ENCODE data around the gene CERCAM. TPM values are rescaled to one million over a fixed set of nuclear protein-coding genes. Genes with fewer than 3 reads are reported as not detected.
"Not testable (repeated sequence)": the region's sequence is repeated elsewhere in the genome, so short reads cannot be mapped to it uniquely, and the experiment has no call there.

CERCAM gene
- polyA plus RNA-seq, 1 donor from 2014 or later, result 0.34 TPM

- peaks cover 8% of the 10 kb centered on the region for H3K27me3 Mint-ChIP-seq
- H3K36me3 Mint-ChIP-seq, result no peaks in the 10 kb centered on the region
- no peak overlapping the region for H3K27ac Mint-ChIP-seq
- H3K4me3 Mint-ChIP-seq, result no peak overlapping the region
- no peaks in the 10 kb centered on the region for H3K4me1 Mint-ChIP-seq
- H3K9me3 Mint-ChIP-seq, result no peaks in the 10 kb centered on the region
These were observed 15.4 kb upstream of the CERCAM start for GRCh38 chr9:128405077-128405779.

GRCh38 chr9:128405780-128406171, 14.9 kb upstream of the CERCAM start:
- Mint-ChIP-seq H3K4me1 (no peaks in the 10 kb centered on the region), H3K27me3 (peaks cover 8% of the 10 kb centered on the region), H3K36me3 (no peaks in the 10 kb centered on the region), H3K4me3 (no peak overlapping the region), H3K9me3 (no peaks in the 10 kb centered on the region), H3K27ac (no peak overlapping the region)

- H3K36me3 Mint-ChIP-seq, result no peaks in the 10 kb centered on the region
- H3K4me1 Mint-ChIP-seq, result no peaks in the 10 kb centered on the region
- peaks cover 10% of the 10 kb centered on the region for H3K27me3 Mint-ChIP-seq
- no peak overlapping the region for H3K27ac Mint-ChIP-seq
- H3K9me3 Mint-ChIP-seq, result no peaks in the 10 kb centered on the region
- H3K4me3 Mint-ChIP-seq, result no peak overlapping the region
These were observed 13.7 kb upstream of the CERCAM start for GRCh38 chr9:128406848-128407391.

- H3K36me3 Mint-ChIP-seq, result no peaks in the 10 kb centered on the region
- H3K27ac Mint-ChIP-seq, result no peak overlapping the region
- peaks cover 15% of the 10 kb centered on the region for H3K27me3 Mint-ChIP-seq
- peaks cover 0 to 2% (median 2%) of the 10 kb centered on the region in 3 donors for H3K4me1 Mint-ChIP-seq
- no peak overlapping the region for H3K4me3 Mint-ChIP-seq
- no peaks in the 10 kb centered on the region for H3K9me3 Mint-ChIP-seq
These were observed 11.7 kb upstream of the CERCAM start for GRCh38 chr9:128408963-128409431.

DNA sequence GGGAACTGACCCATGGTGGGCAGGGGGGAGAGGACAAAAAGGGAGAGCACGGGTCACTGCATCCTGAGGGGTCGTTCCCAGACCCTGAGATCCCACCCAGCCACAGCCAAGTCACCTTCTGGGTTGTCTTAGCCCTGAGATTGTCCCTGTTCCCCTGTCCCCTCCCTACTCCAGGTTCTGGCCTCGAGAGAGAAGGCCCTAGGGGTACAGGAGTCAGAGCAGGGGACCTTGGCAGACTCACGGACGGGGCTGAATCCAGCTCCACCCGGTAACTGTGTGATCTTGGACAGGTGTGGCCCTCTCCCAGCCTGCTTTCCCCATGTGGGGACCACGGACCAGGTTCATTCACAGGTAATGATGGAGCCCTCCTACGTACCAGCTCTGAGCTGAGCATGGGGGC, 11.2 kb upstream of the CERCAM start:
- H3K27ac Mint-ChIP-seq, result no peak overlapping the region
- no peaks in the 10 kb centered on the region for H3K9me3 Mint-ChIP-seq
- peaks cover 0 to 2% (median 2%) of the 10 kb centered on the region in 3 donors for H3K4me1 Mint-ChIP-seq
- no peaks in the 10 kb centered on the region for H3K36me3 Mint-ChIP-seq
- peaks cover 16% of the 10 kb centered on the region for H3K27me3 Mint-ChIP-seq
- no peak overlapping the region for H3K4me3 Mint-ChIP-seq

GRCh38 chr9:128409978-128410377, 10.7 kb upstream of the CERCAM start:
- Mint-ChIP-seq H3K27me3 (peaks cover 20% of the 10 kb centered on the region), H3K36me3 (no peaks in the 10 kb centered on the region), H3K4me1 (peaks cover 0 to 2% (median 2%) of the 10 kb centered on the region in 3 donors), H3K9me3 (no peaks in the 10 kb centered on the region), H3K27ac (no peak overlapping the region), H3K4me3 (no peak overlapping the region)

DNA sequence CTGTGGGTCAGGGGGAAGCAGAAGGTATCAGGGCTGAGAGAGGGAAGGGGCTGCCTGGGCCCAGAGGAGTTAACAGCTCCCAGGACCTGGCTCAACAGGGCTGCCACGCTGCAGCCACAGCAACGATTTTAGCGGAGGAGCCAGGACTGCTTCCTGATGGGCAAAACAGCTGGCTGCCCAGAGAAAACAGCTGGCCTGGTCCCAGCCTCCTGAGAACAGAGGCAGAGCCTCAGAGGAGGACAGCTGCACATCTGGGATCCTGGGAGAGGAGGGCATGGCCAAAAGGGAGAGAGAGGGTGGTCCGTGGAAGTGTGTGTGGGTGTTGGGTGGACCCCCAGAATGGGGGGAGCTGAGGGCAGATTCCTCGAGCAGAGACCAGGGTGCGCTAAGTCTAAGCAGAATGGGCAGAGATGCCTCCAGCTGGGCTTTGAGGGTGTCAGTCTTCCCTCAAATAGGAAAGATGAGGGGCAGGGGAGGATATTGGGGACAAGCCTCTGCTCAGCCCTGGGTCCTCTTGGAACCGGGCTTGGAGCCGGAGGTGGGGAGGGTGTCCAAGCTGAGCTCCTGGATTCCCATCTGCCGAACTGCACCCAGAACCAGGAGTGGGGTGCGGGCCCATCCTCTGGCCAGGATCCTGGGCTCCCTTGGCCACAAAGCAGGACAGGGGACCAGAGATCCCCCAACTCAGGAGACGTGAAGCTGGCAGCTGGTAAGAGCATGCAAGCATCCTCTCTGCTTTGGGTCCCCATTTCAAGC, 9.1 kb upstream of the CERCAM start:
- H3K27me3 Mint-ChIP-seq, result peaks cover 32% of the 10 kb centered on the region

GRCh38 chr9:128412120-128412790, 8.4 kb upstream of the CERCAM start:
- Mint-ChIP-seq H3K9me3 (no peaks in the 10 kb centered on the region), H3K4me3 (peak overlapping the region in 1 of 4 donors; percentile 28), H3K27me3 (peaks cover 35% of the 10 kb centered on the region), H3K27ac (no peak overlapping the region), H3K36me3 (no peaks in the 10 kb centered on the region), H3K4me1 (peaks cover 0 to 4% (median 2%) of the 10 kb centered on the region in 3 donors)

More for the DNA sequence above, 9.1 kb upstream of the CERCAM start:
- no peaks in the 10 kb centered on the region for H3K36me3 Mint-ChIP-seq
- peaks cover 0 to 4% (median 2%) of the 10 kb centered on the region in 3 donors for H3K4me1 Mint-ChIP-seq
- H3K9me3 Mint-ChIP-seq, result no peaks in the 10 kb centered on the region
- no peak overlapping the region for H3K4me3 Mint-ChIP-seq
- peak overlapping the region in 1 of 3 donors; percentile 54 for H3K27ac Mint-ChIP-seq

DNA sequence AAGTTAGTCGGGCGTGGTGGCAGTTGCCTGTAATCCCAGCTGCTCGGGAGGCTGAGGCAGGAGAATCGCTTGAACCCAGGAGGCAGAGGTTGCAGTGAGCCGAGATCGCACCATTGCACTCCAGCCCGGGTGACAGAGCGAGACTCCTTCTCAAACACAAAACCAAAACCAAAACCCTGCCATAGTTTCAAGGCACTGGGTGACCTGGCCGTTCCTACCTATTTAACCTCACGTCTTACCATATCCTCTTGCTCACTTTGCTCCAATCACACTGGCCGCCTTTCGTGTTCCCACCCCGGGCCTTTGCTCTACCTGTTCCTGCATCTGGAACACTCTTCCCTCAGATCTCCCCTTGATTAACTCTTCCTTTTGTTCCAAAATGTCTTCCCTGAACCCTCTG, 6.9 kb upstream of the CERCAM start:
- not testable (repeated sequence) for H3K36me3 Mint-ChIP-seq, H3K9me3 Mint-ChIP-seq, H3K4me3 Mint-ChIP-seq, H3K4me1 Mint-ChIP-seq, H3K27ac Mint-ChIP-seq
- peaks cover 40% of the 10 kb centered on the region for H3K27me3 Mint-ChIP-seq

DNA sequence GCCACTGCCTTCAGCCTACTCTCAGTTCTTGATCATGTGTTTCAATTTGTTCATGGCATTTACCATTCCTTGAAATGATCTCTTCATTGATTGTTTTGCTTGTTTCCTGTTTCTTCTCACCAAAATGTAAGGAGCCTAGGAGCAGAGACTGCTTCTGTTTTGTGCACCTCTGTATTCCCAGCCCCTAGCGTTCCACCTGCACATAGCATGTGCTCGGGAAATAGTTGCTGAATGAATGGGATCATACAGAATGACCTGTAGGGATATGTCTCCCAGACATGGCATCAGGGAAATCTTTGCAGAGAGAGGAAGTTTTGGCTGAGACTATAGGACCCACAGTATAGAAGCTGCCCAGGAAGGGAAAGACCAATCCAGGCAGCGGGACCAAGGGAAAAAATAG, 6.2 kb upstream of the CERCAM start:
- H3K9me3 Mint-ChIP-seq, result no peaks in the 10 kb centered on the region
- H3K4me3 Mint-ChIP-seq, result peak overlapping the region in 1 of 4 donors; percentile 23
- no peaks in the 10 kb centered on the region for H3K36me3 Mint-ChIP-seq
- no peak overlapping the region for H3K27ac Mint-ChIP-seq
- peaks cover 0 to 5% (median 4%) of the 10 kb centered on the region in 3 donors for H3K4me1 Mint-ChIP-seq
- peaks cover 48% of the 10 kb centered on the region for H3K27me3 Mint-ChIP-seq

GRCh38 chr9:128415281-128415680, 5.4 kb upstream of the CERCAM start:
- H3K4me3 Mint-ChIP-seq, result peak overlapping the region in 1 of 4 donors; percentile 33
- H3K36me3 Mint-ChIP-seq, result no peaks in the 10 kb centered on the region
- H3K9me3 Mint-ChIP-seq, result no peaks in the 10 kb centered on the region
- peaks cover 0 to 5% (median 4%) of the 10 kb centered on the region in 3 donors for H3K4me1 Mint-ChIP-seq
- H3K27me3 Mint-ChIP-seq, result peaks cover 48% of the 10 kb centered on the region
- peak overlapping the region in 1 of 3 donors; percentile 27 for H3K27ac Mint-ChIP-seq

DNA sequence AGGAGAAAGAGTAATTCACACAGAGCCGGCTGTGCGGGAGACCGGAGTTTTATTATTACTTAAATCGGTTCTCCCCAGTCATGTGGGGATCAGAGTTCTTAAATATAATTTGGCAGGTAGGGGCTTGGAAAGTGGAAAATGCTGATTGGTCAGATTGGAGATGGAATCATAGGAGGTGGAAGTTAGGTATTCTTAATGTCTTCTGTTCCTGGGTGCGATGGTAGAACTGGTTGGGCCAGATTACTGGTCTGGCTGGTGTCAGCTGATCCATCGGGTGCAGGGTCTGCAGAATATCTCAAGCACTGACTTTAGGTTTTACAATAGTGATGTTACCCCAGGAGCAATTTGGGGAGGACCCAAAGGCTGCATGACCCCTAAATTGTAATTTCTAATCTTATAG, 4.6 kb upstream of the CERCAM start:
- H3K4me1 Mint-ChIP-seq, result peaks cover 0 to 5% (median 4%) of the 10 kb centered on the region in 3 donors
- H3K27me3 Mint-ChIP-seq, result peaks cover 45% of the 10 kb centered on the region
- no peaks in the 10 kb centered on the region for H3K9me3 Mint-ChIP-seq
- H3K27ac Mint-ChIP-seq, result no peak overlapping the region
- H3K4me3 Mint-ChIP-seq, result peak overlapping the region in 1 of 4 donors; percentile 28
- no peaks in the 10 kb centered on the region for H3K36me3 Mint-ChIP-seq

DNA sequence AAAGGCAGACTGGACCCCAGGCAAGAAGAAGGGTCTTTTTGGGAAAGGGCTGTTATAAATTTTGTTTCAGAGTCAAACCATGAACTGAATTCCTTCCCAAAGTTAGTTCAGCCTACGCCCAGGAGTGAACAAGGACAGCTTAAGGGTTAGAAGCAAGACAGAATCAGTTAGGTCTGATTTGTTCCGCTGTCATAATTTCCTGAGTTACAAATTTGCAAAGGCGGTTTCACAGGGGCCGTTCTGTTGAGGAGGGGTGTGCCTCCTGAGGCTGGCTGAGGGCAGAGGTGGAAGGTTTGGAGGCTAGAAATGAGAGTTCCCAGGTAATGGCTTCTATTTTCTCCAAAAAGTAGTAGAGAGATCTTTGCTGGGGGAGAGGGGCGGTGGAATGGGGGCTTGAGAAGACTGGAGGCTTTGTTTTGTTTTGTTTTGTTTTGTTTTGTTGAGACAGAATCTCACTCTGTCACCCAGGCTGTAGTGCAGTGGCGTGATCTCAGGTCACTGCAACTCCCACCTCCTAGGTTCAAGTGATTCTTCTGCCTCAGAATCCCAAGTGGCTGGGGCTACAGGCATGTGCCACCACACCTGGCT, 4.1 kb upstream of the CERCAM start:
- no peaks in the 10 kb centered on the region for H3K36me3 Mint-ChIP-seq
- peak overlapping the region in 1 of 4 donors; percentile 28 for H3K4me3 Mint-ChIP-seq
- no peak overlapping the region for H3K27ac Mint-ChIP-seq
- H3K4me1 Mint-ChIP-seq, result peaks cover 0 to 5% (median 4%) of the 10 kb centered on the region in 3 donors
- H3K9me3 Mint-ChIP-seq, result no peaks in the 10 kb centered on the region
- H3K27me3 Mint-ChIP-seq, result peaks cover 41% of the 10 kb centered on the region

GRCh38 chr9:128419061-128419925, 1.4 kb upstream of the CERCAM start:
- Mint-ChIP-seq H3K4me3 (peak overlapping the region; percentile 75 to 93 (median 83)), H3K27me3 (peaks cover 36% of the 10 kb centered on the region), H3K4me1 (peaks cover 0 to 3% (median 2%) of the 10 kb centered on the region in 3 donors), H3K36me3 (no peaks in the 10 kb centered on the region), H3K9me3 (no peaks in the 10 kb centered on the region), H3K27ac (no peak overlapping the region)
